MG63 (cell line): Measurements from ENCODE around the gene STK39. TPM values are rescaled to one million over a fixed set of nuclear protein-coding genes. Genes with fewer than 3 reads are reported as not detected.

ENCODE experiments used
- DNase-seq: peaks from one replicate; pipeline ENCODE4 v3.0.0-alpha.2; 2020
- H3K27me3 ChIP-seq: fragments of 250-450 bp; sonication (Bioruptor Pico); 2 replicates; pipeline ENCODE4 v1.5.1; 2020; ENCODE audit warnings: mild to moderate bottlenecking, moderate library complexity
- H3K36me3 ChIP-seq: fragments of 250-450 bp; sonication (Bioruptor Pico); 2 replicates; pipeline ENCODE4 v1.5.1; 2020; ENCODE audit warnings: mild to moderate bottlenecking, moderate library complexity
- H3K4me3 ChIP-seq: fragments of 250-450 bp; sonication (Bioruptor Pico); 2 replicates; pipeline ENCODE4 v1.5.1; 2020; ENCODE audit warnings: mild to moderate bottlenecking, moderate library complexity
- H3K9me3 ChIP-seq: fragments of 250-450 bp; sonication (Bioruptor Pico); 2 replicates; pipeline ENCODE4 v1.5.1; 2020; ENCODE audit warnings: mild to moderate bottlenecking, moderate library complexity
- total RNA-seq: library from RNA; depleted of rRNA; stranded (reverse); fragments of >200 nt; shearing (Covaris generic); gene quantifications from 2 replicates; pipeline ENCODE4 v1.2.3, GENCODE V29; 2014; ENCODE audit warnings: low replicate concordance

STK39 gene
- total RNA-seq, 1 experiment from 2014 or later = 28.1 TPM

DNA sequence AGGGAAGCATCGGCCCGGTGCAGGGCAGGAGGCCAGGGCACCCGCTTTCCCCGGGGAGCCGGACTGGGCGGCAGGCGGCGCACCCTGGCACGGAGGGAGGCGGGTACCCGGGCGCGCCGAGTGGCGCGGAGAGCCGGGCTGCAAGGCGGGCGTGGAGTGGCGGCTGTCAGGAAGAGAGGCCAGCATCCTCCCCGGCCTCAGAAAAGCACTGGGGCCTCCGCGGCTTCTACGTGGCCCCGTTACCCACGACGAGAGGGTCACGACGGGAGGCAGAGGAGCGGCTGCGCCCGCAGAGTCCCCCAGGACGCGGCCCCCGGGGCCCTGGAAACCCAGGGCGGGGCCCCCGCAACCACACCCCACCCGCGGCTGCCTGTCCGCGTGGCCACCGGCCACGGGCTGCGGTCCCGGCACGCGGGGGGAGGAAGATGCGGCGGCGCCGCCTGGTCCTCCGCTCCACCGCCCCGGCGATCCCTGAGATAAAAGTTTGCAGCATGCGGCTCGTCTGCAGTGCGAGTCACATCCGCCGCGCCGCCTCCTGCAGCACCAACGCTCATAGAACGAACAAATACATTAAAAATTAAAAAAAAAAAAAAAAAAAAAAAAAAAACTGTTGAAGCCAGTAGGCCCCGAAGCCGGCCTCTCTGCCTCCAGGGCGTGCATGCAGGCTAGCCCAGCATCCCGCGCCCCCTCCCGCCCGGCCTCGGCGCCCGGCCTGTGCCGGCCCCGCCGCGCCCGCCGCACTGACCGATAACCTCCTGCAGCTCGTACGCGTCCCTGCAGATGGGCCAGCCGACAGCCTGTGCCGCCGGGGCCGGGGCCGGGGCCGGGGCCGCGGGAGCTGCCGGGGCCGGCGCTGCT lies 683 bp downstream of the STK39 start:
- peak; percentile 74 for DNase-seq
- no peaks in the 10 kb centered on the region for H3K27me3 ChIP-seq
- peak overlapping the region; percentile 73 for H3K4me3 ChIP-seq
- H3K36me3 ChIP-seq = peaks cover 8% of the 10 kb centered on the region
- peaks cover 5% of the 10 kb centered on the region; the same call in 1 of the 2 replicates for H3K9me3 ChIP-seq

DNA sequence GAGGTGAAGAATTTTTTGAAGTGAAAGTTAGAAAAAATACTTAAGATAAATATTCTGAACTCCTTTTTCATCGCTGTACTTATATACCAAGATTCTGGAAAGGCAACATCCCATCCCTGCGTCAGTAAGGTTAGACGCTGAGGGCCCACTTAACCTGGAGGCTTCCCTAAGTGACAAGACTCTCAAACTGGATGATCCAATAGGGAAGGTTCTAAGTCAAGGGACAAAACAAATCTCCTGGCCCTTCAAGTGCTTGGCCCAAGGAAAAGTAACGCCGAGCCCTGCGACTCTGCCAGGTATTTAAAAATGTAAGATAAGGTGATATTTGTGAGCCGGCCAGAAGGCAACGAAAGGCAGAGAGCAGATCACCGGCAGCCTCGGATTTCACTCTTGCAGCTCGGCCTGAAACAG lies 1.3 kb downstream of the STK39 start:
- Histone ChIP-seq H3K27me3 (no peaks in the 10 kb centered on the region), H3K36me3 (peaks cover 8% of the 10 kb centered on the region), H3K9me3 (no peaks in the 10 kb centered on the region), H3K4me3 (peak overlapping the region; percentile 73)
- DNase-seq = no peak

DNA sequence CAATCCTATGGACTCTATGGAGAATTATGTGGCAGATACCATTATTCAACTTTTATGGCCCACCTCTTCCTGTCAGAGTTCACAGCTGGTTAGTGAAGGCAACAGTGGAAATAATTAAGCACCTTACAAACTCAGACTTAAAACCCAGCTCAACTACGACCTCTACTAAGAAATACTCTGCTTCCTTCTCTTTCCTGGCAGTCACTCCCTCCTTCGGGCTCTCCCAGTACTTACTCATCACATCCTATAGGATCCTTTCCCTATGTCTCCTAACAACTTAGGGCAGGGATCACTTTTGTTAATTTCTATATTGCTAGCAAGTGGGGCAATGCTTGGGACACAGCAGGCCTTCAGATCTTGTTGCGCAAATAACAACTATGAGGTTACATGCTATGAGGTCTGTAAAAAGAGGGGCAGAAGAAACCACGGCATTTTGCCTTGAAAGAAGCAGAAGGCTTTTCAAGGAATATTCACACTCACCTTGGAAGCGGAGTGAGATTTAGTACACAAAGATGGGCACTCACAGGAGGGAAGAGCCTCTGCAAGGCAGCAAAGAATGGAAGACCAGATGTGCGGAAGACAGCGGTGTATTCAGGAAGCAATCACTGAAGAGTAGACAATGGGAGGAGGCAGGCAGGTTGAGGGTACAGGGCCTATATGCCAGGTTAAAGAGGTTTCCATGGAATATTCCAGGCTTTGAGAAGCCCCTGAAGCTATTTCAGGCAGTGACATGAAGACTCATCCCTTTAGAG lies 2.1 kb downstream of the STK39 start:
- Histone ChIP-seq H3K9me3 (no peaks in the 10 kb centered on the region), H3K36me3 (peaks cover 13% of the 10 kb centered on the region), H3K27me3 (no peaks in the 10 kb centered on the region), H3K4me3 (no peak overlapping the region; the same call in 1 of the 2 replicates)
- DNase-seq = no peak

DNA sequence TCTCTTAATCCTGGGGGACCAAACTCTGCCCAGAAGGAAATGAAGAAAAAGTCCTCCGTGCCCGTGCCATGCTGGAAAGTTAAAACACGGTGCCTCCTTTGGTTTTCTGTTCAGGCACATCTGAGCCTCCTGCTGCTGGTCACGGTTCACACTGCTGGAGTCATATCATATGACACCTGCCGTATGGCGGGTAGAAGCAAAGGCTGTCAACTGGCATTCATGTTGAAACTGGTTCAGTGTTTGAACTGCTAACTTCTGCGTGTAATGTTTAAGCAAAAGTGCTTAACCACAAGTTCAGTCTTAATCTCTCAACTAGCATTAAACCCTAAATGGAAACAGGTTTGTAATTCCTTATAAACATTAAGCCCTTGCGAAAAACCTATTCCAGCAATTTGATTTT lies 3.1 kb downstream of the STK39 start:
- Histone ChIP-seq H3K36me3 (peaks cover 13% of the 10 kb centered on the region), H3K9me3 (no peaks in the 10 kb centered on the region), H3K4me3 (no peak overlapping the region), H3K27me3 (no peaks in the 10 kb centered on the region)
- DNase-seq = no peak

DNA sequence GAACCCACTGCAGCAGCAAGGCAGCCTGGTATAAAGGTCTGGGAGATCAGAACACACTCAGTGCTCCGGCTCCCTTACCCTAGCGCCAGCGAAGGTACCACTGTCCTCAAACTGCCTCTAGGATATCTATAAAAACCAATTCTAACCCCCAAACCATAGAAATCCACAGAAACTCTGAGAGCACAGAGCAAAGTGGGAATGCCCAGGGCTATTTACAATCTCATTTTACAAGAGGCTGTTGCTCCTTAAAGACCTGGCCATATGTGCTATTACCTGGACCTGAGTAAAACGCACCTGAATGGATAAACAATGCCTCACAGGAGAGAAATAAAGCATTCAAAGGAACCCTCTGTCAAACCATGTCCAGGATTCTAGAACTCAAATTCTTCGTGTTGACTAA lies 4.3 kb downstream of the STK39 start:
- no peaks in the 10 kb centered on the region for H3K9me3 ChIP-seq
- no peak for DNase-seq
- H3K4me3 ChIP-seq = no peak overlapping the region
- no peaks in the 10 kb centered on the region for H3K27me3 ChIP-seq
- H3K36me3 ChIP-seq = peaks cover 16% of the 10 kb centered on the region

DNA sequence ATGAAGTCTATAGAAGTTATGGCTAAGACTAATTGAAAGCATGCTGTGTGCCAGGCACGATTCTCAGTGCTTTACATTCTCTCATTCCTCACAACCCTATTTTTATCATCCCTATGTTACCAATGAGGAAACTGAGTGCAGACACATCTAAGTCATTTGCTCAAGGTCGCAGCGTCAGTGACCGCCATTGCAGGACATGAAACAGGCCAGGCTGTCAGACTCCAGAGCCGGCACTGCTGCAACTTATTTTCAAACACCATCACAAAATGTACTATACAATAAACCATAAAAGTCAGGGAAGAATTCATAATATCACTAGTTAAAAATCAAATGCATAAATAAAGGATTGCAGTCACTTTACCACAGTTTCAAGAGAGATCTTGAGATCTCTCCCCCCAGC lies 5.6 kb downstream of the STK39 start:
- Histone ChIP-seq H3K4me3 (no peak overlapping the region), H3K9me3 (no peaks in the 10 kb centered on the region), H3K27me3 (no peaks in the 10 kb centered on the region), H3K36me3 (peaks cover 16% of the 10 kb centered on the region)
- DNase-seq = no peak

DNA sequence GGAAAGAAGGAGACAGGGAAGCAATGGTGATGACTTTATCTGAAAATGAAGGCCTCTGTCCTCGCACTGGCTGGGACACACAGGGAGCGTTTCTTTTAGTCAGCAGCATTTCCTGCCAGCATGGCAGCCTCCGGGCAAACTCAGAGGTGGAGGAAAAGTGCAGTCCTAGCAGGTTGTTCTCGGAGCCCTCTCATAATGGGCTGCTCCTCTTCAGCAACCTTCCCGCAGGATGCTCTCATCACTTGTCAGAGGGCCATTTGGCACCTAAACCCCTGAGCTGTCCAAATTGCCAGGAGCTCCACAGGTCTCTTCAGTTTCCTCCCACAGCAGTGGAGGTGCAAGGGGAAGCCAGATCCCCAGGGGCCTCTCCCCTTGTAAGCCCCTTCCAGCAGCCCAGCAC lies 6.2 kb downstream of the STK39 start:
- H3K27me3 ChIP-seq = no peaks in the 10 kb centered on the region
- H3K36me3 ChIP-seq = peaks cover 21% of the 10 kb centered on the region
- H3K4me3 ChIP-seq = no peak overlapping the region
- no peaks in the 10 kb centered on the region; the same call in 1 of the 2 replicates for H3K9me3 ChIP-seq
- DNase-seq = peak; percentile 22

DNA sequence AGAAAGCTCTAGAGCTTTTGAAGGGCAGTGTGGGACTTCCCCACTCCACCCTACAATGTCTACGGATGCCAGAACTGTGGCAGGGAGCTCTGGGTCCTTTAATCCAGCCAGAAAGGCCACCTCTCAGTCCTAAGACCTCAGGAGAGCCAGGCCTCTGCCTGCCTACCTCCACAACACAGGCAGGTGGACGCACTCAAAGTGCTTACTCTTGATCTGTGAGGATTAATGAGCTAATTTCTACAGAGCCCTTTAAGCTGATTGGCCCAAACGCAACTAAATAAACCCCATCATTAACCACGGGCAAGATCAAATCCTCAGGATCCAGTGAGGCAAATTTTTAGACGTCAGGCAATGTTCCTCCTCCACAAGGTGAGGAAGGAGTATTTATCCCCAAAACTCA lies 8.1 kb downstream of the STK39 start:
- no peaks in the 10 kb centered on the region for H3K27me3 ChIP-seq
- H3K4me3 ChIP-seq = no peak overlapping the region
- H3K36me3 ChIP-seq = peaks cover 23% of the 10 kb centered on the region
- no peaks in the 10 kb centered on the region; the same call in 1 of the 2 replicates for H3K9me3 ChIP-seq
- no peak for DNase-seq

DNA sequence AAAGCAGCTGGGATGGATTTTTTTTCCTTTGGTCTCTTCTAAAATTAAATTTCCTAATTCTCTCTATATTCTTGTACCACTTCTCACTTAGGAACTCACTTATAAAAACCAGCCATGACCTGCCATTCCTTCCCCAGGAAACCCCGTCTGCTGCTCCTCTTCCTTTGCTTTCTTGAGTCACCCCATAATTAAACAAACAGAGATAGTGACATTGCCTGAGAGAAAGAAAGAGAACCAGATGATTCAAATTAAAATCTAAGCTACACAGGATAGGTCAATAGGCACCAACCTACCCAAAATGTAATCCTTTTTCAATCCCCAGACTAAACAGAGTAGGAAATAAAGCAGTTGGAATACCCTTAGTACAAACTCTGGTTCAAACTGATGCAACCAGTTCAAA lies 9.7 kb downstream of the STK39 start:
- peaks cover 23% of the 10 kb centered on the region for H3K36me3 ChIP-seq
- no peak for DNase-seq
- no peaks in the 10 kb centered on the region for H3K27me3 ChIP-seq
- H3K4me3 ChIP-seq = no peak overlapping the region
- H3K9me3 ChIP-seq = no peaks in the 10 kb centered on the region; the same call in 1 of the 2 replicates

DNA sequence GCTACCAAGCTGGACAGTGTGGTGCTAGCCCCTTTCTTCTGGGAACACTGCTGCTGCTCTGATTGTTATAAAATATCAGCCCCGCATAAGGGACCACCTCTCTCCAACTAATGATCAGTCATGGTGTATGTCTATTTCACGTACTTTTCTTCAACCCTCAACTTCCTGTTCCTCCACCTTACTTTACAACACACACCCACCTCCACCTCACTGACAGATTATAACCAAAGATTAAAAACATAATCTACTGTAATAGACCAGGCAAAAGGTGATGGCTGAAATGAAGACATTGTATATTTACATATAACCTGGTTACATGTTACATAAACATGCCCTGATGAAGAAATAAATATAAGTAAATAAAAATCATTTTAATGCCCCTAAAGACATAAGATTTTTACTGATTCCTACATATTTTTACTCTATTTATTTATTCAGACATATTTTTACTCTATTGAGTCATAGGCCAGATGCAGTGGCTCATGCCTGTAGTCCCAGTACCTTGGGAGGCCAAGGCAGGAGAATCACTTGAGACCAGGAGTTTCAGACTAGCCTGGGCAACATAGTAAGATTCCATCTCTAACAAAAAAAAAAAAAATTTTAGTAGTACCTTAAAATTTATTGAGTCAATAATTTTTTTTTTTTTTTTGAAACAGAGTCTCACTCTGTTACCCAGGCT lies 12.8 kb downstream of the STK39 start:
- DNase-seq = no peak
- H3K36me3 ChIP-seq = peaks cover 41% of the 10 kb centered on the region
- H3K27me3 ChIP-seq = no peaks in the 10 kb centered on the region
- H3K4me3 ChIP-seq = no peak overlapping the region
- peaks cover 2% of the 10 kb centered on the region; the same call in 1 of the 2 replicates for H3K9me3 ChIP-seq

DNA sequence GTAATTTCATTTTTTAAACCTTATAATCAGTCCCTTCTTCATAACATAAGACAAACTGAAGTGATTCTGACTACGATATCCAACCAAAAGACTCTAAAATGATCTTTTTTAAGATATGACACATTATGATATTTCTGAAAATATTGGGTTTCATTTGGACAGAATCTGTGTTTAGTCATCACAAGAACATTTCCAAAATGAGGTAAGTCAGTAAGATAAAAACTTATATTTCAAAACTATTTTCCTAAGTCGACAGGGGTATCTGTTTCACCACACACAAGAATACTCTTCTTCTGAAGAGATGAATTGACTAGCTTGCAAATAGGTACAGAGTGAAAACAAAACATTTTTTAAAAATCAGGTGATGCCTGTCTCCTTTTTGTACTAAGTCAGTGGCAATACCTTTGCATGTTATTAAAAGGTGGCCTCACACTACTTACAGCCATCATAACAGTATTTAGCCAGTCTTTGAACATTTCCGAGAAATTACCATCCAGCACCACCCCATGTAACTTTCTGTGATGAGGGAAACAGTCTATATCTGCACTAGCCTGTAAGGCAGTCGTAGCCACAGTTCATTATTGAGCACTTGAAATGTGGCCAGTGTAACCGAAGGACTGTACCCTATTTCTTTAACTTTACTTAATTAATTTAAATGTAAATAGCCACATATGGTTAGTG lies 13.5 kb downstream of the STK39 start:
- Histone ChIP-seq H3K9me3 (peaks cover 2% of the 10 kb centered on the region; the same call in 1 of the 2 replicates), H3K36me3 (peaks cover 41% of the 10 kb centered on the region), H3K27me3 (no peaks in the 10 kb centered on the region), H3K4me3 (no peak overlapping the region)
- DNase-seq = no peak

DNA sequence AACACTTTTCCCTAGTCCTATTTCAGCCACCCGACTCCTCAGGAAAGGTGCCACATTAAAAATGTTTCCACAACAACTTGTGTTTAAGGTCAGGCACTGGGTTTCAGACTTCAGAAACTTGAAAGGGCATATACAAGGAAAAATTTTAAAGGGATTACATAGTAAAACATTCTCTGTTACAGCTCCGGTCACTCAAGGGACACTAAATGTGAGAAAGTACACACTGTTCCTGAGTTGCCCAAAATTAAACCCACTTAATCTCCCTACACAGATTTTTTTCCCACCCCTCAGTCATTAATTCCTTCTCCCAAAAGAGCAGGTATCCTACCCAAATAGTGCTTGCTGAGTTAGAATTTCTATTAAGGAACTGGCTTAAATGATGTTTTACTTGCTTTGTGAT lies 14.2 kb downstream of the STK39 start:
- no peak for DNase-seq
- H3K36me3 ChIP-seq = peaks cover 38% of the 10 kb centered on the region
- no peaks in the 10 kb centered on the region for H3K27me3 ChIP-seq
- H3K4me3 ChIP-seq = no peak overlapping the region
- peaks cover 2% of the 10 kb centered on the region; the same call in 1 of the 2 replicates for H3K9me3 ChIP-seq

DNA sequence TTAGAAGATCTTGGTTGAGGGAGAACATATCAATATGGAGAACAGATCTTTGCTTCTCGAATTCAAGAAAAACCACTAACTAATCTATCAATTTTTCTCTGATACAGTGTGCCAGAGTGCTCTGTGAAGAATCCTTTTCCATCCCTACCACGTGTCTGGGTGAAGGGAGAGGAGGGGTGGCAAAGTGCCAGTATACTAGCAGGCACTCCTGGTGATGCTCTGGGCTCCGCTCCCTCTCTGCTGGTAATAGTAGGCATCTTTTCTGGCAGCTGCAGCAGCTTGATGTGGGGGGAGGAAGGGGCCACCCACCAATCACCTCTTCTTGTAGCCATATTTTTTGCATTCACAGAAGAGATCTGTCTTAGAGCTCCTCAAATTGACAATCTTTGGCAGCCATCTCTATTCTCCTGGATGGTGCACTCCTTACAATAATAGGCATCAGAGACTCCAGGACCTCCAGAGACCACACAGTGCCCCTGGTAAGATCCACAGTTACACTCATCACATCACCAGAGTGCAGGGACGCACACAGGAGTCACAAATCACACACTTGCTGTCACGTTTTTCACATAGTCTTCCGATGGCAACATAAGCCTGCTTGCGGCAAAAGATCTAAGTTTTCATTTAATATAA lies 15.7 kb downstream of the STK39 start:
- no peak overlapping the region for H3K4me3 ChIP-seq
- H3K9me3 ChIP-seq = peaks cover 2% of the 10 kb centered on the region; the same call in 1 of the 2 replicates
- no peaks in the 10 kb centered on the region for H3K27me3 ChIP-seq
- H3K36me3 ChIP-seq = peaks cover 37% of the 10 kb centered on the region
- no peak for DNase-seq

DNA sequence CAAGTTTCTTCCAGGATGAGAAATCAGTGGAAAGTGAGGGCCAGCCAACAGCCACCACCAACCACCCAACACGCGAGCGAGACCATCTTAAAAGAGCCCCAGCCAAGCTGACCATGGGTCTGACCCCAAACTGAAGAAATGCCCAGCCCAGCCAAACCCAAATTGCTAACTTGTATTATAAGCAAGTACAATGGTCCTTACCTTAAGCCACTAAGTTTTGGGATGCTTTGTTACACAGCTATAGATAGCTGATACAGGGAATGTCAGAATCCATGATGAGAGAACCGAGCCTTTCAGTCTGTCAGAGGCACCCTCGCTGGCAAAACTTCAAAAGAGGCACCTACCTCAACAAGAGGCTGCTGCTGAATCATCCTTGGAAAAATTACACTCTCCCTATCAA lies 17.0 kb downstream of the STK39 start:
- Histone ChIP-seq H3K4me3 (no peak overlapping the region), H3K36me3 (peaks cover 27% of the 10 kb centered on the region), H3K9me3 (0 out of 2 replicates have a peak, but pooled peaks cover 2% of the 10 kb centered on the region), H3K27me3 (no peaks in the 10 kb centered on the region)
- no peak for DNase-seq

DNA sequence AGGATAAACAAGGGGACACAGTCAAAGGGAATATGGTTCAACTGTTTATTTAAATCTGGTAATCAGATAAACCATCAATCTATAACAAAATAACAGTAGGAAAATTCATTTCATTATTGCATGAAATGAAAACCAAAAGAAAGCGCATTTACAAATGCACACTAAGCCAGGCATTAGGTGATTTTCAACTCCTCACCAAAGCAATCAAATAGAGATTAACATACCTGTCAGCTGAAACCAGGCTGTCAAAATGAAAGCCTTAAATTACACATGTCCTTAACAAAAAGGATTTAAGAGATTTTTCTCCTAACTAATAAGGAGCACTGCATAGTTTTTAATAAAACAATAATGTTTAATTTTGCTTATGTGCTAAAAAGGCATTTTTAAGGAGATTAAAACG lies 23.0 kb downstream of the STK39 start:
- Histone ChIP-seq H3K27me3 (no peaks in the 10 kb centered on the region), H3K4me3 (no peak overlapping the region), H3K36me3 (no peaks in the 10 kb centered on the region; the same call in 1 of the 2 replicates), H3K9me3 (no peaks in the 10 kb centered on the region)
- DNase-seq = no peak

DNA sequence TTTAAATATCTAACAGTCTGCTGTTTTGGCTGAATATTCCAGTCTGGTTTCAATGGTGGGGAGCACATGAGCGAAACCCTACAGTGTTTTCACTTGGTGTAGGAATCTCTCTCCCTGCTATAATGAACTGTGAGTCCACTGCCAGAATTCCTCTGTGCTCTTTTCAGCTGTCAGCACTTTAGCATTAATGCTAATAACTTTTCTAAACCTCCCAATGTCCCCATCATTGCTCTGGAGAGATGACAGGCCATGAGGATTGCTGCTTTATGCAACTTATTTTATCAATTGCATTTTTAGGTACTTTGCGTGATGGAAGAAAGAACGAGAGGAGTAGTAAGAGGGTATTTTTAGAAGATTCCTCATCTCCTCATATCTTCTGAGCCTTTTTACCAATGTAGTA lies 25.3 kb downstream of the STK39 start:
- H3K9me3 ChIP-seq = no peaks in the 10 kb centered on the region
- DNase-seq = no peak
- no peak overlapping the region for H3K4me3 ChIP-seq
- no peaks in the 10 kb centered on the region for H3K36me3 ChIP-seq
- no peaks in the 10 kb centered on the region for H3K27me3 ChIP-seq
